GM23338 (cell line): ENCODE data around the gene CEP19. TPM values are rescaled to one million over a fixed set of nuclear protein-coding genes. Genes with fewer than 3 reads are reported as not detected.

Experiments
- ATAC-seq: fragments of 200-7000 bp; cut with Tn5 transposase; 3 replicates; pipeline ENCODE4 v1.9.1; 2020
- DNase-seq: peaks from one replicate; pipeline ENCODE4 v3.0.0-alpha.2; 2015; ENCODE audit warnings: low spot score
- H2AFZ ChIP-seq: fragments of 200-600 bp; sonication (generic); 2 replicates; pipeline ENCODE4 v1.8.0; 2016; ENCODE audit warnings: antibody characterized with exemption, mild to moderate bottlenecking, moderate library complexity
- H3F3A ChIP-seq: fragments of 200-600 bp; sonication (generic); replicated peaks from 2 replicates; pipeline ENCODE4 v1.8.0; 2017; ENCODE audit warnings: antibody characterized with exemption, mixed run types, low read depth
- H3K27ac ChIP-seq: fragments of 200-600 bp; sonication (generic); 2 replicates; pipeline ENCODE4 v1.6.1; 2016; ENCODE audit warnings: low read depth
- H3K27me3 ChIP-seq: fragments of 200-600 bp; sonication (generic); 2 replicates; pipeline ENCODE4 v1.8.0; 2016; ENCODE audit warnings: mild to moderate bottlenecking, mixed run types, moderate library complexity; ENCODE audit not compliant: insufficient read depth
- H3K36me3 ChIP-seq: fragments of 200-600 bp; sonication (generic); 2 replicates; pipeline ENCODE4 v1.8.0; 2016; ENCODE audit warnings: mild to moderate bottlenecking; ENCODE audit not compliant: insufficient read depth
- H3K4me1 ChIP-seq: fragments of 200-600 bp; sonication (generic); 2 replicates; pipeline ENCODE4 v1.8.0; 2016; ENCODE audit warnings: mild to moderate bottlenecking, moderate library complexity; ENCODE audit not compliant: insufficient read depth
- H3K4me2 ChIP-seq: fragments of 200-600 bp; sonication (generic); 2 replicates; pipeline ENCODE4 v1.7.1; 2017; ENCODE audit warnings: mixed run types
- H3K4me3 ChIP-seq: fragments of 200-600 bp; sonication (generic); 2 replicates; pipeline ENCODE4 v1.6.1; 2016; ENCODE audit warnings: mixed run types
- H3K79me2 ChIP-seq: fragments of 200-600 bp; sonication (generic); replicated peaks from 2 replicates; pipeline ENCODE4 v1.8.0; 2017; ENCODE audit warnings: mild to moderate bottlenecking; ENCODE audit not compliant: insufficient read depth
- H3K9me2 ChIP-seq: fragments of 200-600 bp; sonication (generic); 2 replicates; pipeline ENCODE4 v1.8.0; 2017; ENCODE audit not compliant: insufficient read depth
- H4K20me1 ChIP-seq: fragments of 200-600 bp; sonication (generic); replicated peaks from 2 replicates; pipeline ENCODE4 v1.8.0; 2017; ENCODE audit warnings: mild to moderate bottlenecking; ENCODE audit not compliant: insufficient read depth
- H3K27ac Mint-ChIP-seq: 2 replicates; pipeline ENCODE4 v1.8.0; 2020; ENCODE audit warnings: inconsistent platforms, mild to moderate bottlenecking, moderate library complexity, mixed read lengths
- H3K27me3 Mint-ChIP-seq: 3 replicates; pipeline ENCODE4 v1.8.0; 2022; ENCODE audit warnings: low read depth, mild to moderate bottlenecking, moderate library complexity, mixed read lengths, inconsistent platforms; ENCODE audit not compliant: insufficient read depth, poor library complexity
- H3K36me3 Mint-ChIP-seq: 3 replicates; pipeline ENCODE4 v1.8.0; 2021; ENCODE audit warnings: low read depth, mild to moderate bottlenecking, inconsistent platforms, moderate library complexity, mixed read lengths
- H3K4me1 Mint-ChIP-seq: 3 replicates; pipeline ENCODE4 v1.8.0; 2020; ENCODE audit warnings: mild to moderate bottlenecking, inconsistent platforms, mixed read lengths
- H3K4me3 Mint-ChIP-seq: 3 replicates; pipeline ENCODE4 v1.8.0; 2021; ENCODE audit warnings: moderate library complexity, mild to moderate bottlenecking, inconsistent platforms, mixed read lengths
- H3K9me3 Mint-ChIP-seq: 3 replicates; pipeline ENCODE4 v1.8.0; 2020; ENCODE audit warnings: moderate library complexity, mild to moderate bottlenecking, inconsistent platforms, mixed read lengths
- CREB1 ChIP-seq: fragments of 250-450 bp; sonication (Bioruptor Pico); IDR thresholded peaks from 2 replicates; pipeline ENCODE4 v1.5.0; 2020; ENCODE audit warnings: low read depth, mild to moderate bottlenecking, moderate library complexity
- ETS1 ChIP-seq: IDR thresholded peaks from 2 replicates; pipeline ENCODE4 v1.6.1; 2016; ENCODE audit warnings: antibody characterized with exemption
- EZH2 ChIP-seq: fragments of 200-600 bp; sonication (generic); IDR thresholded peaks from one replicate; pipeline ENCODE4 v1.8.0; 2017; ENCODE audit warnings: antibody characterized with exemption, mild to moderate bottlenecking, low read depth; ENCODE audit not compliant: unreplicated experiment
- EZH2phosphoT487 ChIP-seq: fragments of 200-600 bp; sonication (generic); IDR thresholded peaks from one replicate; pipeline ENCODE4 v1.8.1; 2018; ENCODE audit warnings: antibody characterized with exemption; ENCODE audit not compliant: unreplicated experiment
- NANOG ChIP-seq: IDR thresholded peaks from 2 replicates; pipeline ENCODE4 v1.6.1; 2016; ENCODE audit warnings: antibody characterized with exemption, borderline replicate concordance
- POLR2AphosphoS5 ChIP-seq: IDR thresholded peaks from 2 replicates; pipeline ENCODE4 v1.6.1; 2016; ENCODE audit warnings: antibody characterized with exemption, low read depth
- REST ChIP-seq: IDR thresholded peaks from one replicate; pipeline ENCODE4 v1.6.1; 2018; ENCODE audit warnings: antibody characterized with exemption; ENCODE audit not compliant: unreplicated experiment
- STAT1 ChIP-seq: IDR thresholded peaks from one replicate; pipeline ENCODE4 v1.6.1; 2016; ENCODE audit warnings: antibody characterized with exemption; ENCODE audit not compliant: unreplicated experiment
- ZNF114 ChIP-seq: fragments of 250-450 bp; sonication (Bioruptor Pico); IDR thresholded peaks from 2 replicates; pipeline ENCODE4 v1.5.0; 2020; ENCODE audit warnings: mild to moderate bottlenecking, moderate library complexity
- ZNF331 ChIP-seq: fragments of 250-450 bp; sonication (Bioruptor Pico); IDR thresholded peaks from 2 replicates; pipeline ENCODE4 v1.5.0; 2020; ENCODE audit warnings: low read depth, mild to moderate bottlenecking, moderate library complexity
- polyA plus RNA-seq: library from polyadenylated mRNA; unstranded; fragments of >200 nt; fragmentation: Nextera tagmentation; extraction: Ambion mirVana; gene quantifications from 2 replicates; pipeline ENCODE4 v1.2.1, GENCODE V29; 2016
- total RNA-seq: library from RNA; depleted of rRNA; stranded (reverse); fragments of >200 nt; shearing (Covaris generic); gene quantifications from 2 replicates; pipeline ENCODE4 v1.2.3, GENCODE V29; 2014

CEP19 gene
- total and polyA plus RNA-seq, 2 experiments from 2014 or later: 1.6 to 2.5 TPM

- no peak for TF ChIP-seq REST
- no peak for TF ChIP-seq ETS1
- TF ChIP-seq POLR2AphosphoS5: no peak
Measured at GRCh38 chr3:196661400-196661799, 50.6 kb downstream of the CEP19 start (continued).

GRCh38 chr3:196660381-196661166 is 51.5 kb downstream of the CEP19 start:
- ATAC-seq: no peak
- no peak for TF ChIP-seq ZNF114 (CRISPR knock-in tag)
- no peak for TF ChIP-seq EZH2
- no peak for TF ChIP-seq ETS1
- no peak for TF ChIP-seq ZNF331
- no peak for TF ChIP-seq NANOG
- TF ChIP-seq EZH2phosphoT487: no peak
- TF ChIP-seq REST: no peak
- no peak for TF ChIP-seq STAT1
- no peak for TF ChIP-seq CREB1 (CRISPR knock-in tag)

More at GRCh38 chr3:196660381-196661166, 51.5 kb downstream of the CEP19 start:
- Mint-ChIP-seq H3K27me3 (peaks cover 8% of the 10 kb centered on the region), H3K36me3 (peaks cover 11% of the 10 kb centered on the region; the same call in 2 of the 3 replicates), H3K27ac (no peak overlapping the region), H3K4me1 (peaks cover 8% of the 10 kb centered on the region), H3K9me3 (no peaks in the 10 kb centered on the region), H3K4me3 (no peak overlapping the region)
- Histone ChIP-seq H3K4me2 (no peak overlapping the region), H3K36me3 (no peaks in the 10 kb centered on the region), H3K27ac (no peak overlapping the region), H3K9me2 (no peaks in the 10 kb centered on the region), H3K27me3 (no peaks in the 10 kb centered on the region), H3K4me3 (no peak overlapping the region), H3K79me2 (no peaks in the 10 kb centered on the region), H4K20me1 (no peaks in the 10 kb centered on the region), H2AFZ (no peak overlapping the region), H3K4me1 (peaks cover 3% of the 10 kb centered on the region), H3F3A (no peaks in the 10 kb centered on the region; the same call in 1 of the 2 replicates)
- DNase-seq: no peak
